Epidermal melanocyte (primary cell): ENCODE results near the gene OTUB1.
A peak's percentile ranks its signal among the peaks of the same experiment; 100 is the strongest.

Experiments
- DNase-seq: peaks from one replicate; pipeline ENCODE4 v3.0.0; 2011; ENCODE audit warnings: low spot score; ENCODE audit not compliant: insufficient read length

The OTUB1 gene

GRCh38 chr11:63974259-63975143 lies 11.7 kb upstream of the OTUB1 start, which contains the start of gene COX8A:
Gene COX8A (plus strand): TSS chr11:63974620. CDS start chr11:63974681, 61 bp downstream.
- DNase-seq = peak; percentile 96

GRCh38 chr11:63978551-63979239 lies 7.5 kb upstream of the OTUB1 start:
- no peak for DNase-seq

- DNase-seq = no peak
Observed at GRCh38 chr11:63979426-63979825, 6.8 kb upstream of the OTUB1 start.

DNA sequence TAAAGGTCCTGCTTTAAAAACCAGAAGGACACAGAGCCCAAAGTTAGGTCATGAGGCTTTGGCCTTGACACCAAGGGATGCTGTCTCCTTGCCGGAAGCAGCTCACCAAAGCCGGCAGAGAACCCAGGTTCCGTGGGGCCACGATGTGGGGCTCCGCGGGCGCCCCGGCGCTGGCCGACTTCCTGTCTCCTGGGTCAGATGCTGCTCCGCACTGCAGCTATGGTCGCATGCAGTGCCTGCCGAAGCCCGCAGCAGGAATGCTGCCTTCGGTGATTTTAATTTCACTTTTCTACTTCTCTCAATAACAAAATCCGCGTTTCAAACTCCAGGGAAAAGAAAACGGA lies 454 bp upstream of the OTUB1 start:
- peak; percentile 16 for DNase-seq

GRCh38 chr11:63986932-63987513 lies 785 bp downstream of the OTUB1 start:
- DNase-seq = no peak

GRCh38 chr11:63991558-63991957 lies 5.3 kb downstream of the OTUB1 start:
- no peak for DNase-seq

DNA sequence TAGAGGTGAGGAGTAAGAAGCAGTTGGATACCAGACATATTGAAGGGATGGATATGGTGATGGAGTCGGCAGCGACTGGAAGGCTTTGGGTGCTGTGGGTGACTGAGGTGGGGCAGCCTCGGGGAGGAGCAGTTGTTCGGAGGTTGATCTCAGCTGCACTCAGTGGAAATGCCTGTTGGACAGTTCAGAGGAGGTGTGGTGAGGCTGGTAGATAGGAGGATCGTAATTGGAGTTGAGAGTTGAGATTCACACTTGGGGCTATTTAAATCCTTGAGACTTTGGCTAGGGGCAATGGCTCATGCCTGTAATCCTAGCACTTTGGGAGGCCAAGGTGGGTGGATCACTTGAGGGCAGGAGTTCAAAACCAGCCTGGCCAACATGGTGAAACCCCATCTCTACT lies 6.9 kb downstream of the OTUB1 start:
- DNase-seq = no peak

DNA sequence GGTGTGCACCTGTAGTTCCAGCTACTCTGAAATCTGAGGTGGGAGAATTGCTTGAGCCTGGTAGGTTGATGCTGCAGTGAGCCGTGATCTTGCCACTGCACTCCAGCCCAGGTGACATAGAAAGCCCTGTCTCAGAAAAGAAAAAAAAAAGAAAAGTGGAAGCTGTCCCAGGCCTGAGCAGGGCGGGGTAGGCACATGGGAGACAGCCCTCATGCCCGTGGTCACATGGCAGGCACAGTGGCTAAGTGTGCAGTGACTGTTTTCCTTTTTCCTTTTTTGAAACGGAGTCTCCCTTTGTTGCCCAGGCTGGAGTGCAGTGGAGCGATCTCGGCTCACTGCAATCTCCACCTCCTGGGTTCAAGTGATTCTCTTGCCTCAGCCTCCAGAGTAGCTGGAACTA lies 7.8 kb downstream of the OTUB1 start:
- no peak for DNase-seq

- DNase-seq = no peak
Observed at GRCh38 chr11:63996512-63996911, 10.3 kb downstream of the OTUB1 start.

- DNase-seq = no peak
Observed at GRCh38 chr11:63997104-63997700, 11.0 kb downstream of the OTUB1 start.

DNA sequence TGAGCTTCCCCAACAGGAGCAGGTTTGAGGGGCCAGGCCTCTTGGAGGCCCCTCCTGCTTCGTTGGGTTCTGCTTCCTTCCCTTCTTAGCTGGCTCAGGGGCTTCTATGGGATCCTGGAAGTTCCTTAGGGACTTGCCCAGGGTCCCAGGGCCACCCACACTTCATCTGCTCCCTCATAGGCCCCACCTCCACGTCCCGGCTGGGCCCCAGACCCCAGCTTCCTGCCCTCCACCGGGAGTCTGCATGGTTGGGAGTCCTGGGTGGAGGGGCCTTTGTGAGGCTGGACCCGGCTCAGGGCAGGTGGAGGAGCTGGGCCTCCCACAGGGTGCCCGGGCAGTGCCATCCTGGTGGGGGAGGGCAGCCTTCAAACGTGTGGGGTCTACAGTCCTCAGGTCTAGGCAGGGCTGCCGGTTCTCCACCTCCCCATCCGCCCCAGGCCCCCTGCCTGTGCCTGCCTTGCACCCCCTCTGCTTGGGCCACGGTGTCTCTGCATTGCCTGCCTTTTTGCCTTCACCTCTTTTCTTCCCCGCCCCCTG lies 11.6 kb downstream of the OTUB1 start:
- no peak for DNase-seq

DNA sequence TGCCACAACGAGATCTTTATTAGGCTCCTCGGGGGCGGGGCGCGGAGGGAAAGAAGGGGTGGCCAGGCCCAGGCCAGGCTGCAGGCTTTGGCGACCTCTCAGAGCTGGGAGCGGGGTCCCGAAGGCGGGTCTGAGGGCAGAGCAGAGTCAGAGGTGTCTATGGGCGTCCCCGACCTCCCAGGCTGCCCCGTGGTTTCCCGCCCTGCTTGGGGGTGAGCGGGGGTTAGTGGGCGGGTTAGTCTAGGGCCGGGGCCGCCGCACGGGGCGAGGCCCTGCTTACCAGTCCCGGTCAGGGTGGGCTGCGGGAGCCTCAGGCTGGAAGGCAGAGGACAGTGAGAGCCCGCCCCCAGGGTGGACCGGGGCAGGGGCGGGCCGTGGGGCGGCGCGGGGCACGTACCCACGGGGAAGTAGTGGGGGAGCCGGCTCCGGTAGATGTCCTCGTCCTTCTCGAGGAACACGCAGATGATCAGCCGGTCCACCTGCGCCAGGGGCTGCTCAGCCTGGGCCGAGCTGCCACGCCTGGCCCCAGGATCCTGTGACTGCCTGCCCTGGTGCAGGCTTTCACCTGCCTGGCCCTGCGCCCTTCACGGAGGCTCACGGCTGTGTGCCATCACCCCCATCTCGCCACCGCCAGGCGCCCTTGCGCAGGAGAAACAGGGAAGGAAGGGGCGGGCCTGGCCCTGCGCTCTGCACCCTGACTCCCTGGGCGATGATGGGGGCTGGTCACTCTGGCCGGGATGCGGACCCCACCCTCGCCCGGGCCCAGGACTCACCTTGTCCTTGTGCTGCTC lies 12.5 kb downstream of the OTUB1 start:
- no peak for DNase-seq

DNA sequence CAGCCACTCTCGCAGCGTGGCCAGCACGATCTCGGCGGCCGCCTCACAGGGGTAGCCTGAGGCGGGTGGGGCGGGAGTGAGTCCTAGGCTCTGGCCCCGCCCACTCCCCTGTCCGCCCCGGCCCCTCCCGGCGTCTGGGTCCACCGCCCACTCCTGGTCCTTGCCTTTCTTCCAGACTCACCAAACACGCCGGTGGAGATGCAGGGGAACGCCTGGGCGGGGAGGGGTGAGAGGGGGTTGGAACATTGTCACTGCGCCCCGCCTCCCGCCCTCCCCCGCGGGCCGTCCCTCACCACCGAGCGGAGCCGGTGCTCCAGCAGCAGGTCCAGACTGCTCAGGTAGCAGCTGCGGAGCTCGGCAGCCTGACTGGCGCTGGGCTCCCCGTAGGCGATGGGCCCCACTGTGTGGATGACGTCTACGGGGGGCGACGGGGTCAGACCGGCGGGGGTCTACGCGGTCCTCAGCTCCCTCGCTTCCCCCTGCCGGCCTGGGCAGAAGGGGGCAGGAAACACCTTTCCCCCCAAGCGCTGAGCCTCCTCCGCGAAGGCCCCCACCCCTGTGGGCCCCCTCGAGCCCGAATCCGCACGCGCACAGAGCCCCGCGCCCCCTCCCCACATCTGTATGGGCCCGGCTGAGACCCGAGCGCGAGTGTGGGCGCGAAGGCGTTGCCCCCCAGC lies 13.2 kb downstream of the OTUB1 start:
- no peak for DNase-seq

GRCh38 chr11:64000026-64000739 lies 13.9 kb downstream of the OTUB1 start:
- DNase-seq = peak; percentile 83

DNA sequence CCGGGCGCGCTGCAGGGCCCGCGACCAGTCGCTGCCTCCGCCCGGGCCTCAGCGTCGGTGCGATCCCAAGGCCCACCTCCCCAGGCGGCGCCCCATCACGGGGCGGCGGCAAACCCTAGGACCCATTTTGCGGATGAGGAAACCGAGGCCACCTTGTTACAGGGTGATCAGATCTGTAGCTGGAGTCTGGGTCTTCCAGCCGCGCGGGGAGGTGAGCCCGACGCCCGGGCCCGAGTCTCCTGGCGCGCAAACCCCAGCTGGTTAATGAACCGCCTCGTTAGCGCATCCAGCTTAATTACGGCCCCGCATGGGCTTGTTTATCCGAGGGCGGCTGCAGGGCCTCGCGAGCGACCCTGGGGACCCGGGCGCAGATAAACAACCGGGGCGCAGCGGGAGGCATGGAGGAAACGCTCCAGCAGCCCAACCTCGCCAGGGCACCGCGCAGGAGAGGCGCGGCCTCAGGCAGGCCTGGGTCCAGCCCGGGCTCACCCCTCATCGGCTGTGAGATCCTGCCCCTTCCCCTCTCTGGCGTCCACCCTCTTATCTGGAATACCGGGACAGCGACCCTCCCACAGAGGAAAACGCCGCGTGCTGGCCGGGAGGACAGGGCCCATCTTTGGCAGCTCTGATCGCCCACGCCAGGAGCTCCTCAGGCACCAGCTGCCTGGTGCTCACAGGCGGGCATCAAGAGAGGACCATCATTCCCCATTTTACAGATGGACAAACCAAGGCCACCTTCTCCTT lies 14.7 kb downstream of the OTUB1 start:
- DNase-seq = no peak

DNA sequence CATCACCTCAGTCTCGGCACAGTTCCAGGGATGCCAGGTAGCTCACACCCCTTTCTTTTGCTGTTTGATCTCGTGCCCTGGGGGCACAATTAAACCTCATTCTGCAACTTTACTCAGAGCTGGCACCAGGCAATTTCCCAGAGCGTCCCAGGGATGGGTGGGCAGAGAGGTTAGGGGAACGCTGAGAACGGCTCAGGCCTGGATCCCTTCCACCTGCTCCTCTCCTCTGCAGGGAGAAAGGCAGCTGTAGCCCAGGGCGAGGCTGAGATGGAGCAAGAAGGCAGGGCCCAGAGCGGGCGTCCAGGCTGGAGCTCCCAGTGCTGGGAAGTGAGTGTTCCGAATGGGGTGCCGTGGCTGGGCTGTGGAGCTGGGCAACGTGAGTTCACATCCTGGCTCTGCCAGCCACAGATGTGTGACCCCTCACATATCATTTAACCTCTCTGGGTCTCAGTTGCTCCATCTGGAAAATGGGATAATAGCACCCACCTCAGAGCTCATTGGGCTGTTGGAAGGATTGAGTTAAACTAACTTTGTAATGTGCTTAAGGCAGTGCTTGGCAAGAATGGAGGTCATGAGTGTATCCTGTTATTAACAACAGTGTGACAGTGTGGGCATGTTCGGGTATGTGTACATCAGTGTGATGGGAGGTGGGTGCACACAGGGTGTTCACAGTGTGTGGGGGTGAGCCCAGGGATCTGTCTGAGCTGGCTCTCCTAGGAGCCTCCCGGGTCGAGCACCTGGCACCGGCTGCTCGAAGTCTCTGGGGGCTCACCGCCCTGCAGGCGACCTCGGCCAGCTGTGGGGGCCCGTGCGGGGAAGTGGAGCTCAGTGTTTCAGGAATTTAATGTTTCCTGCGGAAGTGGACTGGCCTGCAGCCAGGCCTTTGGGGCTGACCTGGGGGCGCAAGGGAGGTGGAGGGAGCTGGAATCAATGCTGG lies 15.5 kb downstream of the OTUB1 start:
- DNase-seq = no peak

- peak; percentile 11 for DNase-seq
Observed at GRCh38 chr11:64003807-64004589, 17.8 kb downstream of the OTUB1 start.
